ENCODE data around the gene SLC35G2.
"Not testable (repeated sequence)": the region's sequence is repeated elsewhere in the genome, so short reads cannot be mapped to it uniquely, and the experiment has no call there.

SLC35G2 gene

GRCh38 chr3:136835813-136836510 lies 17.0 kb downstream of the SLC35G2 start:
- DNase-seq, result no peak

GRCh38 chr3:136836511-136837156 lies 17.7 kb downstream of the SLC35G2 start:
- no peak for DNase-seq

GRCh38 chr3:136838641-136839555 lies 20.0 kb downstream of the SLC35G2 start:
- no peak for DNase-seq

- DNase-seq, result no peak
These were observed 20.6 kb downstream of the SLC35G2 start for GRCh38 chr3:136839556-136839931.

GRCh38 chr3:136840252-136840651 lies 21.3 kb downstream of the SLC35G2 start:
- no peak for DNase-seq

GRCh38 chr3:136842294-136842693 lies 23.4 kb downstream of the SLC35G2 start:
- no peak for DNase-seq

GRCh38 chr3:136844724-136845123 lies 25.8 kb downstream of the SLC35G2 start:
- DNase-seq, result no peak

GRCh38 chr3:136852180-136852579 lies 33.3 kb downstream of the SLC35G2 start:
- no peak for DNase-seq

GRCh38 chr3:136856665-136857064 lies 37.7 kb downstream of the SLC35G2 start:
- DNase-seq, result no peak

GRCh38 chr3:136858381-136858780 lies 39.5 kb downstream of the SLC35G2 start:
- DNase-seq, result no peak

- peak in 1 of 6 experiments; percentile 23 for DNase-seq
These were observed 41.6 kb downstream of the SLC35G2 start for GRCh38 chr3:136860541-136860940.

- peak; percentile 96 to 99 (median 98) for DNase-seq
These were observed 43.1 kb downstream of the SLC35G2 start, which contains the start of gene NCK1 for GRCh38 chr3:136861890-136862616. NCK1 (plus strand) TSS chr3:136862208; CDS start chr3:136928002, 65,794 bp downstream.

- peak in 3 of 6 experiments; percentile 21 to 56 (median 51) for DNase-seq
These were observed 43.8 kb downstream of the SLC35G2 start for GRCh38 chr3:136862617-136863322.

GRCh38 chr3:136869282-136869681 lies 50.4 kb downstream of the SLC35G2 start:
- DNase-seq, result no peak

GRCh38 chr3:136872258-136872657 lies 53.3 kb downstream of the SLC35G2 start:
- DNase-seq, result not testable (repeated sequence)

- DNase-seq, result not testable (repeated sequence)
These were observed 60.6 kb downstream of the SLC35G2 start for GRCh38 chr3:136879510-136879909.

GRCh38 chr3:136882571-136882970 lies 63.6 kb downstream of the SLC35G2 start:
- DNase-seq, result peak in 2 of 6 experiments; percentile 15 to 16

GRCh38 chr3:136883967-136884720 lies 65.2 kb downstream of the SLC35G2 start:
- no peak for DNase-seq

- DNase-seq, result peak in 3 of 6 experiments; percentile 7 to 38 (median 35)
These were observed 66.7 kb downstream of the SLC35G2 start for GRCh38 chr3:136885357-136886213.

- no peak for DNase-seq
These were observed 71.0 kb downstream of the SLC35G2 start for GRCh38 chr3:136889947-136890346.
